ENCODE results near the gene STARD7.

STARD7 gene

GRCh38 chr2:96207774-96208142 lies 869 bp downstream of the STARD7 start:
- Histone ChIP-seq H2AFZ (ENCODE audit: low read depth) (peak overlapping the region; percentile 18; the same call in 1 of the 2 replicates), H3K4me2 (peak overlapping the region; percentile 66), H4K20me1 (ENCODE audit: insufficient read depth) (peaks cover 31% of the 10 kb centered on the region), H3K9ac (peak overlapping the region; percentile 87), H3K36me3 (ENCODE audit: insufficient read depth) (no peaks in the 10 kb centered on the region), H3K4me1 (ENCODE audit: low read depth, poor library complexity, severe bottlenecking) (peaks cover 43% of the 10 kb centered on the region), H3K4me3 (IDR thresholded peaks at IDR 0.05; ENCODE audit: insufficient read depth, low read depth, low read length) (peak overlapping the region; percentile 74), H3K27ac (peak overlapping the region; percentile 90; the same call in 1 of the 2 replicates), H3K79me2 (ENCODE audit: insufficient read depth, low read depth) (peaks cover 57% of the 10 kb centered on the region), H3K27me3 (ENCODE audit: insufficient read depth, low read depth) (no peaks in the 10 kb centered on the region)
- TF ChIP-seq, protein P1, sequence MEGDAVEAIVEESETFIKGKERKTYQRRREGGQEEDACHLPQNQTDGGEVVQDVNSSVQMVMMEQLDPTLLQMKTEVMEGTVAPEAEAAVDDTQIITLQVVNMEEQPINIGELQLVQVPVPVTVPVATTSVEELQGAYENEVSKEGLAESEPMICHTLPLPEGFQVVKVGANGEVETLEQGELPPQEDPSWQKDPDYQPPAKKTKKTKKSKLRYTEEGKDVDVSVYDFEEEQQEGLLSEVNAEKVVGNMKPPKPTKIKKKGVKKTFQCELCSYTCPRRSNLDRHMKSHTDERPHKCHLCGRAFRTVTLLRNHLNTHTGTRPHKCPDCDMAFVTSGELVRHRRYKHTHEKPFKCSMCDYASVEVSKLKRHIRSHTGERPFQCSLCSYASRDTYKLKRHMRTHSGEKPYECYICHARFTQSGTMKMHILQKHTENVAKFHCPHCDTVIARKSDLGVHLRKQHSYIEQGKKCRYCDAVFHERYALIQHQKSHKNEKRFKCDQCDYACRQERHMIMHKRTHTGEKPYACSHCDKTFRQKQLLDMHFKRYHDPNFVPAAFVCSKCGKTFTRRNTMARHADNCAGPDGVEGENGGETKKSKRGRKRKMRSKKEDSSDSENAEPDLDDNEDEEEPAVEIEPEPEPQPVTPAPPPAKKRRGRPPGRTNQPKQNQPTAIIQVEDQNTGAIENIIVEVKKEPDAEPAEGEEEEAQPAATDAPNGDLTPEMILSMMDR (conservative IDR thresholded peaks at IDR 0.05; ENCODE audit: low read depth, low read length) = no peak

- peaks cover 48% of the 10 kb centered on the region for H3K4me1 ChIP-seq (ENCODE audit: low read depth, poor library complexity, severe bottlenecking)
- no peak overlapping the region for H2AFZ ChIP-seq (ENCODE audit: low read depth)
- H3K4me3 ChIP-seq (IDR thresholded peaks at IDR 0.05; ENCODE audit: insufficient read depth, low read depth, low read length) = peak overlapping the region; percentile 74
- peaks cover 36% of the 10 kb centered on the region for H4K20me1 ChIP-seq (ENCODE audit: insufficient read depth)
- no peaks in the 10 kb centered on the region for H3K27me3 ChIP-seq (ENCODE audit: insufficient read depth, low read depth)
- peak overlapping the region; percentile 87; the same call in 1 of the 2 replicates for H3K9ac ChIP-seq
- TF ChIP-seq, protein P1 (conservative IDR thresholded peaks at IDR 0.05; ENCODE audit: low read depth, low read length) = no peak
- no peaks in the 10 kb centered on the region for H3K36me3 ChIP-seq (ENCODE audit: insufficient read depth)
- H3K4me2 ChIP-seq = peak overlapping the region; percentile 66
- H3K79me2 ChIP-seq (ENCODE audit: insufficient read depth, low read depth) = peaks cover 62% of the 10 kb centered on the region
- peak overlapping the region; percentile 90; the same call in 1 of the 2 replicates for H3K27ac ChIP-seq
Measured at GRCh38 chr2:96207073-96207773, 1.4 kb downstream of the STARD7 start.

GRCh38 chr2:96205888-96206287 lies 2.7 kb downstream of the STARD7 start:
- H3K79me2 ChIP-seq (ENCODE audit: insufficient read depth, low read depth) = peaks cover 75% of the 10 kb centered on the region
- H3K27ac ChIP-seq = no peak overlapping the region
- H3K9ac ChIP-seq = no peak overlapping the region
- no peak overlapping the region for H2AFZ ChIP-seq (ENCODE audit: low read depth)
- peaks cover 48% of the 10 kb centered on the region for H4K20me1 ChIP-seq (ENCODE audit: insufficient read depth)
- peaks cover 62% of the 10 kb centered on the region for H3K4me1 ChIP-seq (ENCODE audit: low read depth, poor library complexity, severe bottlenecking)
- H3K4me3 ChIP-seq (IDR thresholded peaks at IDR 0.05; ENCODE audit: insufficient read depth, low read depth, low read length) = no peak overlapping the region
- no peaks in the 10 kb centered on the region for H3K27me3 ChIP-seq (ENCODE audit: insufficient read depth, low read depth)
- no peaks in the 10 kb centered on the region for H3K36me3 ChIP-seq (ENCODE audit: insufficient read depth)
- H3K4me2 ChIP-seq = peak overlapping the region; percentile 49
- TF ChIP-seq, protein P1 (conservative IDR thresholded peaks at IDR 0.05; ENCODE audit: low read depth, low read length) = no peak

GRCh38 chr2:96204836-96205624 lies 3.6 kb downstream of the STARD7 start:
- Histone ChIP-seq H2AFZ (ENCODE audit: low read depth) (no peak overlapping the region), H3K36me3 (ENCODE audit: insufficient read depth) (no peaks in the 10 kb centered on the region), H3K27me3 (ENCODE audit: insufficient read depth, low read depth) (no peaks in the 10 kb centered on the region), H3K4me1 (ENCODE audit: low read depth, poor library complexity, severe bottlenecking) (peaks cover 69% of the 10 kb centered on the region), H3K9ac (no peak overlapping the region), H3K4me3 (IDR thresholded peaks at IDR 0.05; ENCODE audit: insufficient read depth, low read depth, low read length) (no peak overlapping the region), H3K4me2 (peak overlapping the region; percentile 49; the same call in 1 of the 2 replicates), H3K27ac (no peak overlapping the region), H4K20me1 (ENCODE audit: insufficient read depth) (peaks cover 56% of the 10 kb centered on the region), H3K79me2 (ENCODE audit: insufficient read depth, low read depth) (peaks cover 84% of the 10 kb centered on the region)
- TF ChIP-seq, protein P1 (conservative IDR thresholded peaks at IDR 0.05; ENCODE audit: low read depth, low read length) = no peak

Measured in KMS-11 (cell line).